ENCODE results near the gene NKAPD1. TPM values are rescaled to one million over a fixed set of nuclear protein-coding genes. Genes with fewer than 3 reads are reported as not detected.
A peak's percentile ranks its signal among the peaks of the same experiment; 100 is the strongest.

Gene NKAPD1
- total and polyA plus RNA-seq, 9 of the 15 experiments (the other 6 are each of a cell fraction or from before 2014, with no cell fraction given), result 14.1 to 73.5 (median 29.3) TPM

DNA sequence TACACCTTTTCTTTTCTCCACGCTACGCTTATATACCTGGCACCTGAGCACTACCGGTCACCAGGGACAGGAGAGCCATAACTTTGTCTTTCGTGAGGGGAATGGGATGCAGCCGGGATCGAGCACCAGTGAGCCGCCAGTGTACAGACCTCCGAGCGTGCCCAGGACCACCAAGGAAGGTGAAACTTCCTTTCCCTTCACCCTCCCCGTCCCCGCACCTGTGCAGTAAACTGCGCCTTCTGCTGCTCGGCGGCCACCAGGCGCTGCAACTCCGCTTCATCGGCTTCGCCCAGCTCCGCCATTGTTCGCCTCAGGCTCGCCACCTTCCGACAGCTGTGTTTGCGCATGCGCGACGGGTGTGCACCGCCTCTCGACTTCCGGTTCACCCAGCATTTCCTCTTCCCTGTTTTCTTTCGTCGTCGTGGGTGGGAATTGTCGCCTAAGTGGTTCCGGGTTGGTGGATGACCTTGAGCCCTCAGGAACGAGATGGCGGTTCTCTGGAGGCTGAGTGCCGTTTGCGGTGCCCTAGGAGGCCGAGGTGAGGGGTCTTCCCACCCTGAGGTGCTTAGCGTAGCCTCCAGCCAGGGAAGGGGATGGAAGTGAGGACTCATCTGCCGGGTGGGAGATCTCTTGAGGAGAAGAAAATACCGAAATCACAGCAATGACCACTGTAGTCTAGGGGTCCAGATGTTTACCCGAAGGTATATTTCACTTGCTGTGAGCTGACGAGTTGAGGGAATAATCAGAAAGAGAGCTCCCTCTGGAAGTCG is 12.5 kb downstream of the NKAPD1 start, which contains the start of the genes SDHD and TIMM8B (continued):
- TF ChIP-seq ZNF12 (CRISPR knock-in tag; IDR thresholded peaks at IDR 0.05) (no peak), KLF1 (tag; IDR thresholded peaks at IDR 0.05) (no peak), ZFP30 (CRISPR knock-in tag; IDR thresholded peaks at IDR 0.05; ENCODE audit: borderline replicate concordance) (no peak), SMARCC2 (IDR thresholded peaks at IDR 0.05; ENCODE audit: low read depth) (no peak), PCBP2 (IDR thresholded peaks at IDR 0.05; ENCODE audit: low read depth, low read length, poor library complexity, severe bottlenecking) (no peak), KAT7 (CRISPR knock-in tag; IDR thresholded peaks at IDR 0.05; ENCODE audit: borderline replicate concordance) (peak; percentile 21; the same call in 1 of the 2 replicates), KLF10 (CRISPR knock-in tag; IDR thresholded peaks at IDR 0.05) (no peak), ZNF79 (CRISPR knock-in tag; IDR thresholded peaks at IDR 0.05; ENCODE audit: low read depth) (no peak), SMC3 (conservative IDR thresholded peaks at IDR 0.05; ENCODE audit: insufficient read depth, low read depth, low read length) (0 out of 2 replicates have a peak, but pooled peaks have one; percentile 6), ZNF324 (CRISPR knock-in tag; IDR thresholded peaks at IDR 0.05) (no peak), ZC3H11A (IDR thresholded peaks at IDR 0.05; ENCODE audit: low read depth, low read length) (no peak), CLOCK (CRISPR knock-in tag; IDR thresholded peaks at IDR 0.05; ENCODE audit: borderline replicate concordance) (no peak), KDM1A (IDR thresholded peaks at IDR 0.05) (no peak)
- TF ChIP-seq, protein P1, sequence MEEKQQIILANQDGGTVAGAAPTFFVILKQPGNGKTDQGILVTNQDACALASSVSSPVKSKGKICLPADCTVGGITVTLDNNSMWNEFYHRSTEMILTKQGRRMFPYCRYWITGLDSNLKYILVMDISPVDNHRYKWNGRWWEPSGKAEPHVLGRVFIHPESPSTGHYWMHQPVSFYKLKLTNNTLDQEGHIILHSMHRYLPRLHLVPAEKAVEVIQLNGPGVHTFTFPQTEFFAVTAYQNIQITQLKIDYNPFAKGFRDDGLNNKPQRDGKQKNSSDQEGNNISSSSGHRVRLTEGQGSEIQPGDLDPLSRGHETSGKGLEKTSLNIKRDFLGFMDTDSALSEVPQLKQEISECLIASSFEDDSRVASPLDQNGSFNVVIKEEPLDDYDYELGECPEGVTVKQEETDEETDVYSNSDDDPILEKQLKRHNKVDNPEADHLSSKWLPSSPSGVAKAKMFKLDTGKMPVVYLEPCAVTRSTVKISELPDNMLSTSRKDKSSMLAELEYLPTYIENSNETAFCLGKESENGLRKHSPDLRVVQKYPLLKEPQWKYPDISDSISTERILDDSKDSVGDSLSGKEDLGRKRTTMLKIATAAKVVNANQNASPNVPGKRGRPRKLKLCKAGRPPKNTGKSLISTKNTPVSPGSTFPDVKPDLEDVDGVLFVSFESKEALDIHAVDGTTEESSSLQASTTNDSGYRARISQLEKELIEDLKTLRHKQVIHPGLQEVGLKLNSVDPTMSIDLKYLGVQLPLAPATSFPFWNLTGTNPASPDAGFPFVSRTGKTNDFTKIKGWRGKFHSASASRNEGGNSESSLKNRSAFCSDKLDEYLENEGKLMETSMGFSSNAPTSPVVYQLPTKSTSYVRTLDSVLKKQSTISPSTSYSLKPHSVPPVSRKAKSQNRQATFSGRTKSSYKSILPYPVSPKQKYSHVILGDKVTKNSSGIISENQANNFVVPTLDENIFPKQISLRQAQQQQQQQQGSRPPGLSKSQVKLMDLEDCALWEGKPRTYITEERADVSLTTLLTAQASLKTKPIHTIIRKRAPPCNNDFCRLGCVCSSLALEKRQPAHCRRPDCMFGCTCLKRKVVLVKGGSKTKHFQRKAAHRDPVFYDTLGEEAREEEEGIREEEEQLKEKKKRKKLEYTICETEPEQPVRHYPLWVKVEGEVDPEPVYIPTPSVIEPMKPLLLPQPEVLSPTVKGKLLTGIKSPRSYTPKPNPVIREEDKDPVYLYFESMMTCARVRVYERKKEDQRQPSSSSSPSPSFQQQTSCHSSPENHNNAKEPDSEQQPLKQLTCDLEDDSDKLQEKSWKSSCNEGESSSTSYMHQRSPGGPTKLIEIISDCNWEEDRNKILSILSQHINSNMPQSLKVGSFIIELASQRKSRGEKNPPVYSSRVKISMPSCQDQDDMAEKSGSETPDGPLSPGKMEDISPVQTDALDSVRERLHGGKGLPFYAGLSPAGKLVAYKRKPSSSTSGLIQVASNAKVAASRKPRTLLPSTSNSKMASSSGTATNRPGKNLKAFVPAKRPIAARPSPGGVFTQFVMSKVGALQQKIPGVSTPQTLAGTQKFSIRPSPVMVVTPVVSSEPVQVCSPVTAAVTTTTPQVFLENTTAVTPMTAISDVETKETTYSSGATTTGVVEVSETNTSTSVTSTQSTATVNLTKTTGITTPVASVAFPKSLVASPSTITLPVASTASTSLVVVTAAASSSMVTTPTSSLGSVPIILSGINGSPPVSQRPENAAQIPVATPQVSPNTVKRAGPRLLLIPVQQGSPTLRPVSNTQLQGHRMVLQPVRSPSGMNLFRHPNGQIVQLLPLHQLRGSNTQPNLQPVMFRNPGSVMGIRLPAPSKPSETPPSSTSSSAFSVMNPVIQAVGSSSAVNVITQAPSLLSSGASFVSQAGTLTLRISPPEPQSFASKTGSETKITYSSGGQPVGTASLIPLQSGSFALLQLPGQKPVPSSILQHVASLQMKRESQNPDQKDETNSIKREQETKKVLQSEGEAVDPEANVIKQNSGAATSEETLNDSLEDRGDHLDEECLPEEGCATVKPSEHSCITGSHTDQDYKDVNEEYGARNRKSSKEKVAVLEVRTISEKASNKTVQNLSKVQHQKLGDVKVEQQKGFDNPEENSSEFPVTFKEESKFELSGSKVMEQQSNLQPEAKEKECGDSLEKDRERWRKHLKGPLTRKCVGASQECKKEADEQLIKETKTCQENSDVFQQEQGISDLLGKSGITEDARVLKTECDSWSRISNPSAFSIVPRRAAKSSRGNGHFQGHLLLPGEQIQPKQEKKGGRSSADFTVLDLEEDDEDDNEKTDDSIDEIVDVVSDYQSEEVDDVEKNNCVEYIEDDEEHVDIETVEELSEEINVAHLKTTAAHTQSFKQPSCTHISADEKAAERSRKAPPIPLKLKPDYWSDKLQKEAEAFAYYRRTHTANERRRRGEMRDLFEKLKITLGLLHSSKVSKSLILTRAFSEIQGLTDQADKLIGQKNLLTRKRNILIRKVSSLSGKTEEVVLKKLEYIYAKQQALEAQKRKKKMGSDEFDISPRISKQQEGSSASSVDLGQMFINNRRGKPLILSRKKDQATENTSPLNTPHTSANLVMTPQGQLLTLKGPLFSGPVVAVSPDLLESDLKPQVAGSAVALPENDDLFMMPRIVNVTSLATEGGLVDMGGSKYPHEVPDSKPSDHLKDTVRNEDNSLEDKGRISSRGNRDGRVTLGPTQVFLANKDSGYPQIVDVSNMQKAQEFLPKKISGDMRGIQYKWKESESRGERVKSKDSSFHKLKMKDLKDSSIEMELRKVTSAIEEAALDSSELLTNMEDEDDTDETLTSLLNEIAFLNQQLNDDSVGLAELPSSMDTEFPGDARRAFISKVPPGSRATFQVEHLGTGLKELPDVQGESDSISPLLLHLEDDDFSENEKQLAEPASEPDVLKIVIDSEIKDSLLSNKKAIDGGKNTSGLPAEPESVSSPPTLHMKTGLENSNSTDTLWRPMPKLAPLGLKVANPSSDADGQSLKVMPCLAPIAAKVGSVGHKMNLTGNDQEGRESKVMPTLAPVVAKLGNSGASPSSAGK (IDR thresholded peaks at IDR 0.05), result no peak; the same call in 1 of the 2 replicates
